ENCODE data around the gene GASK1A.
"Not testable (repeated sequence)": the region's sequence is repeated elsewhere in the genome, so short reads cannot be mapped to it uniquely, and the experiment has no call there.

GASK1A gene

GRCh38 chr3:43032646-43033628 is 53.8 kb downstream of the GASK1A start:
- no peak for DNase-seq (ENCODE audit: low read depth)

DNA sequence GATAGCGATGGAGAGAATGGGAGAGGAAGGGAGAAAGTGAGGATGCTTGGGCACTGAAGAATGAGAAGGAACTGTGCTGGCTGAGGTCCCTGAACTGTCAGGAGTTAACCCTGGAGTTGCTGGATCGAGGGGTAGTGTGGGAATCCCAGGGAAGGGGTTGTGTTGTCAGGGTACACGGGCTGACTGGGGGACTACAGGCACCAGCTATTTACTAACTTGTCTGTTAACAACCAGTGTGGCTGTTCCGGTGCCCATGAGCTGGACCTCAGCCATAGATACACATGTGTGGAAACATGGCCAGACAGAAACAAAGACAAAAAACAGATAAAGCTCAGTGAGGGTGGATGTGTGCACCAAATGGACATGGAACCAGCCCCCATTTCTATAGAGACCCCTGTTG is 55.1 kb downstream of the GASK1A start:
- no peak for DNase-seq (ENCODE audit: low read depth)

DNA sequence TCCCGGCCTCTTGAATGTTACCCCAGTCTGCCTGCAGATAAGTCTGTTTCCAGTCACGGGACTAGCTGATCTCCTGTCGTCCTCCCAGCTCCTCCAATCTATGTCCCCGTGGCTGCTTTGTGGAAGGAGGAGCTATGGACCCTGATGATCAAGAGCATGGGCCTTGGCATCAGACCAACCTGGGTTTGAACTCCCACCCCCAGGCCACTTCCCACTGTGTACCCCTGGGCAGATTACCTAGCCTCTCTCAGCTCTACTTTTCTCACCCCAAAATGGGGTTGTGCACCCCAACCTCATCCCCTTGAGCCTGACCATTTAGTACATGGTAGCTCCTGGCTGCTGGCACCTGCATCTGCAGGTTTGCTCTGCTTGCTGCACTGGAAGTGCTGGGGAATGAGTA is 55.8 kb downstream of the GASK1A start:
- DNase-seq (ENCODE audit: low read depth), result no peak

DNA sequence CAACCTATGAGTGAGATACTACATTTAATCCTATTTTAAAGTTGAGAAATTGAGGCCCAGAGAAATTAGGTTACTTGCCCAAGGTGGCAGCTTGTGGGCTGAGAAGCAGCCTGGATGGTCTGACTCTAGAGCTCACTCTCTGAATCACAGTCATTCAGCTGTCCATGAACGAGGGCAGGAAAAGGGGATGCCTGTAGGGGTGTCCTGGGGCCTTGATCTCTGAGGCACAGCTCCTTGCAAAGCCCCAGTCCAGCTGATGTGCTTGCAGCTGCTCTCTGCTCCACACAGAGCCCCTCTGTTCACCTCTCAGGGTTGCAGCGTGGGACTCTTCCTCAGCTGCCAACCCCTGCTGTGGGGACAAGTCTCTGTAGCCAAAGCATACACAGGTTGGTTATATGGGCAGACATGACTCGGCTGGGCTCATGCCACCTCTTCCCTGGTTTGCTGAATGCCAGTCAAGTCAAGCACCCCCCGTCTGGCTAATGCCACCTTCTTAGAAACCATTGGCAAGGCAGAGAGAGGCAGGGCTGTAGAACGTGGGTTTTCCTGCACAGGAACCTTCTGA is 56.8 kb downstream of the GASK1A start:
- no peak for DNase-seq (ENCODE audit: low read depth)

DNA sequence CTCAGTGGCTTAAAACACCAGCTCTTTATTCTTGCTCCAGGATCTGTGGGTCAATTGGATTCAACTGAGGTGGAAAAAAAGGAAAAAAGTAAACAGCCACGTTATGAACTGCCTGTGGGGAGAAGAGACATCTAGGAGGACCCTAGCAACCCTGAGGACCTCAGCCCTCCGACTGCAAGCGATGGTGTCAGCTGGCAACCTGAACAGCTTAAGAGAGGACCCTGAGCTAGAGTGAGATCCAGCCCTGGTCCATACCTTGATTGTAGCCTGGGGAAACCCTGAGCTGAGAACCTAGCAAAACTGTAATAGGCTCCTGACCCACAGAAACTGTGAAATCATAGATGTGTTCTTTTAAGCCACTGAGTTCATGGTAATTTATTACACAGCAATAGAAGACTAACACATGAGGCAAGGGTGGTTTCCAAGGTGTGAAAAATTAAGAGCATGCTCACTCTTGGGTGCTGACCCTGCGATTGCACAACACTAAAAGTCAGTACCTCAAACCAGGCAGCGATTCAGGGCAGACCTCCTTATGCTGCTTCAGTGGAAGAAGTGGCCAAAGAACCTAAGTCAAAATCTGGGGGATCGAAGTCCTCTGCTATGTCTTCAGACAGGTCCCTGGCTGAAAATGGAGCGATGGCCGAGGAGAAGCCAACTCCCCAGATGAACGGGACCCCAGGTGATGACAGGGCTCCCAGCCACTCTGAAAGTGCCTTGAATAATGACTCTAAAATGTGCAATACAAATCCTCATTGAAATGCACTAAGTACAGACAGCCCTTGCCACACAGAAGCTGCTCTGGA is 57.7 kb downstream of the GASK1A start:
- no peak for DNase-seq (ENCODE audit: low read depth)

GRCh38 chr3:43038010-43038409 is 58.9 kb downstream of the GASK1A start:
- DNase-seq (ENCODE audit: low read depth), result no peak

GRCh38 chr3:43041517-43041916 is 62.4 kb downstream of the GASK1A start:
- DNase-seq (ENCODE audit: low read depth), result no peak

DNA sequence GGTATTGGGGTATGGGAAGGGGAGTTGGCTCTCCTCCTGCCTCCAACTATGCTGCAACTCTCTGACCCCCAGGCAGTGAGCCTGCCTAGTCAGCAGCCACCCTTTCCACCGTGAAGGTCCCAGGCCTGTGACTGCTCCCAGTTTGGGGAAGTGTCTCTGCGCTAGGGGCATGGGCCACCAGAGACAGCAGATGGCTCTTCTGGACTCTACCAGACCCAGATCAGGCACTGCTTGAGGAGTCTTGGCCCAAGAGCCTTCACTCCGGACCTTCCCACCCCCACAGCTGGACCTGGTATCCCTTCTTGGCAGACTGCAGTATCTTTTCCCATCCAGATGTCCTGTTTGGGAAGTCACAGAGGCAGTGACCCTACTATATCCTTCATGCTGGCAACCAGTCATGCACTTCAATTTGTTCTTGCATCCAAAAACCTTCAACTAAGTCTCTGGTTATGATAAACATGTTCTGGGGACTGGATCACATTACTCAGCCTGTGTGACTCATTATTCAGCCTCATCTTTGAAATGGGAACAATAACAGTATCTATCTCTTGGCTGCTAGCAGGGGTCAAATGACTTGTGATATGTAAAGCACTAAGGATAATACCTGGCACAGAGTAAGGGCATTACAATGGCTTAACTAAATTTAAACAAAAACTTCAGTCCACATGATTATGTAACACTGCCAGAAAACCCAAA is 64.1 kb downstream of the GASK1A start:
- no peak for DNase-seq (ENCODE audit: low read depth)

GRCh38 chr3:43043793-43044192 is 64.7 kb downstream of the GASK1A start:
- DNase-seq (ENCODE audit: low read depth), result no peak

GRCh38 chr3:43045079-43045478 is 66.0 kb downstream of the GASK1A start:
- not testable (repeated sequence) for DNase-seq (ENCODE audit: low read depth)

DNA sequence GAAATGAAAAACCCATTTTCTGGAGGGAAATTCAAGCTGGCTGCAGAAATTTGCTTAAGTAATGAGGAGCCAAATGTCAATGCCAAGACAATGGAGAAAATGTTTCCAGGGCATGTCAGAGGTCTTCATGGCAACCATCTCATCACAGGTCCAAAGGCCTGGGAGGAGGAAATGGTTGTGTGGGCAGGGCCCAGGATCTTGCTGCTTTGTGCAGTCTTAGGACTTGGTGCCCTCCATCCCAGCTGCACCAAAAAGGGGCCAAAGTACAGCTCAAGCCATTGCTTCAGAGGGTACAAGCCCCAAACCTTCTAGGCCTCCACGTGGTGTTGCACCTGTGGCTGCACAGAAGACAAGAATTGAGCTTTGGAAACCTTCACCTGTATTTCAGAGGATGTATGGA is 67.5 kb downstream of the GASK1A start:
- no peak for DNase-seq (ENCODE audit: low read depth)

- no peak for DNase-seq (ENCODE audit: low read depth)
Observed at GRCh38 chr3:43048470-43048869, 69.4 kb downstream of the GASK1A start.

GRCh38 chr3:43053291-43053690 is 74.2 kb downstream of the GASK1A start:
- DNase-seq (ENCODE audit: low read depth), result no peak

DNA sequence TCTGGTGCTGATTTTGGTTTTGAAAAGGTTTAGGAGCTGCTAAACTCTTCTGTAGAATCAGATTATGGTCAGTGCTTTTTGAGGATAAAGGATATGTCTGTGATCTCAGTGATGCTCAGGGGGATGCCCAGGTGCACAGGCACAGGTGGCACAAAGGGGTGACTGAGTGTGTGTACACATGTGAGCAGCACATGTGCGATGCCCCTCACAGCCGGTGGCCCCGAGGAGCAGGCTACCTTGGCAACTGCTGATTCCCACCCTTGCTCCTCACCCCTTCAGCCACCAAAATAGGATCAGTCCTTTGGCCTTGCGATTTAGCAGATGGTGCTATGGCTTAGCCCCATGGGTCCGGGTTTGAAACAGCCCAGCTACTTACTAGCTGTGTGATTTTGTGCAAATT is 75.6 kb downstream of the GASK1A start:
- DNase-seq (ENCODE audit: low read depth), result no peak

GRCh38 chr3:43055393-43055792 is 76.3 kb downstream of the GASK1A start:
- DNase-seq (ENCODE audit: low read depth), result no peak

DNA sequence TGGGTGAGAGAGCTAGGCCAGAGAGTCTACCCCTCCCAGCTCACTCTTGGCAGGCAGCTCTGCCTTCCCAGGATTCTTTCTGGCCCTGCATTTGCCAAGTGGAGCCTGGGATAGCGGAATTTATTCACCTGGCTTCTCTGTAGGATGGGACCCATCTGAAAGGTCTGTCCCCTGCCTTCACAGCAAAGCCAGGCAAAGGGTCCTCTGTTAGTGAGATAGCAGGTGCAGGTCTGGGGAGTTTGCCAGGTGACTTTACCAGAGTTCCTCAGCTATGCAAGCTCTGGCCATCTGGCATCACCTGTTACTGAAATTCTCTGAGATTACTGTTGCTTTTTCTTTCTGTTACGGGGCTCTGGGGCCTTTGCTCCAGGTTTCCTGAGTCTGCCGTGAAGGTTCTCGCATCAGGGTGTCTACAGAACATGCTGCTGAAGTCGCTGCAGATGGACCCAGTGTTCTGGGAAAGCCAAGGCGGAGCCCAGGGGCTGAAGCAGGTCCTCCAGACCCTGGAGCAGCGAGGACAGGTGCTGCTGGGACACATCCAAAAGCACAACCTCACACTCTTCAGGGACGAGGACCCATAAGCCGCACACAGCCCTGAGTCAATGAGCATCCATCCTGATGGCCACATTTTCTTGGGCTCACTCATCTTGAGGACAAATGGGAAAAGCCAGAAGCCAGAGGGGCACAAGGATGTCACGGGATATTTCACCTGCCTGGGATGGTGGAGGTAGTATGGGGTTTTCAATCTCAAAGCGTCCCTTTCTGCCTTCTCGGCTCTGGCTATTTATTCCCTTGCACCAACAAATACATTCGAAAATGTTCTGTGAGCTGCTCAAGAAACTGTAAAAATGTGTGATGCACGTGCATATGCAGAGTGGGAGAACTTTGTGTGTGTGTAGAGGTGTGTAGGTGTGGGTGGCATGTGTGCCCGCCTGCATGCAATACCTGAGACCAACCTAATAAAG is 77.0 kb downstream of the GASK1A start:
- no peak for DNase-seq (ENCODE audit: low read depth)

GRCh38 chr3:43059456-43059855 is 80.3 kb downstream of the GASK1A start:
- DNase-seq (ENCODE audit: low read depth), result no peak

DNA sequence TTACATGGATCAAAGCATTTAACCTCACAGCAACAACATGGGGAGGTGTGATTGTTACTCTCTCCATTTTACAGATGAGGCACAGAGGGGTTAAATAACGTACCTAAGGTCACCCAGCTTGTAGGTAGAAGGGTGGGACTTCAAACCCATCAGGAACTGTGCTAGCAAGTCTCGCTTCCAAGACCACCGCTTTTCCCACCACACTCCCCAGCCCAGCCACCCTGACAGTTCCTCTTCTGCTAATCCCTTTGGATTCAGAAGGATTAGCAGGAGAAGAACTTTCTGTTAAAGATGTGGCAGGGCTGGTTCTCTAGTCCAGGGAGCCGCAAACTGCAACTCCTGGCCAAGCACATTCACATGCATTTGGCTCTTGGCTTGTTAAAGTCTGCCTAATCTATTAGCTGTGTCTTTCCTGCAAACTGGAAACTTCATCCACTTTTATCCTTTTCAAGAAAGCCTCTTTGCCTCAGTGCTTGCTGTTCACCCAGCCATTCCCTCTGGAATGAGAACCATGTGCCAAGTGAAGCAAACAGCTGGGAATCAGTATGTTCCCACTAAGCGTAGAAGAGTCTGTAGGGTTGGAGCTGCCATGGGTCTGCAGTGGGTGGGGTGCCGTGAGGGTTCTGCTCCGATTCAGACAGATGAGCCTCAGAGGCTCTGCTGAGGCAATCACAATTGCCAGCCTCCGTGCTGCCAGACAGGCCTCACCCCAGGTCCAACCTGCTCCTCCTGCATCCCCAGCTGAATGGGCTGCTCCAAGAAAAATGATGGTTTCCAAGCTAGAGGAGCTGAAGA is 82.2 kb downstream of the GASK1A start:
- no peak for DNase-seq (ENCODE audit: low read depth)

DNA sequence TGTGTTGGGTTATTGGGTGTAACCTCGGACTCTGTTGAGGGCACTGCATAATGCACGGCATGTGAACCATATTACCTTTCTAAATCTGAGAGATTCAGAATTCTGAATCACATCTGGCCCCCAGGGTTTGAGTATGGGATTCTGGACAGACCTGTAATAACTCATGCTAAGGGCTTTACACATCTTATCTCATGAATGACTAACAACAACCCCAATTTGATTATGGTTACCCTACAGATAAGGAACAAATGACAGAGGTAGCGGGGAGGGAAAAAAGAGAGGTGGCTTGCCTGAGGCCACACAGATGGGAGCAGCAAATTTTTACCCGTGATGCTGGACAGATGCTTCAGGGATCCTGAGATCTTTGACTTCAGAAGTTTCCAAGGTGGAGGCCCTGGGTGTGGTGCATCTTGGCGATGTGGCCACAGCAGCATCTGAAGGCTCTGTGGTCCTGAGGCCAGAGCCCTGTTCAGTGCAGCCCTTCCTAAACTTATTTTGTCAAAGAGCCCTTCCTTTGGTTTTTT is 83.0 kb downstream of the GASK1A start:
- DNase-seq (ENCODE audit: low read depth), result no peak

DNA sequence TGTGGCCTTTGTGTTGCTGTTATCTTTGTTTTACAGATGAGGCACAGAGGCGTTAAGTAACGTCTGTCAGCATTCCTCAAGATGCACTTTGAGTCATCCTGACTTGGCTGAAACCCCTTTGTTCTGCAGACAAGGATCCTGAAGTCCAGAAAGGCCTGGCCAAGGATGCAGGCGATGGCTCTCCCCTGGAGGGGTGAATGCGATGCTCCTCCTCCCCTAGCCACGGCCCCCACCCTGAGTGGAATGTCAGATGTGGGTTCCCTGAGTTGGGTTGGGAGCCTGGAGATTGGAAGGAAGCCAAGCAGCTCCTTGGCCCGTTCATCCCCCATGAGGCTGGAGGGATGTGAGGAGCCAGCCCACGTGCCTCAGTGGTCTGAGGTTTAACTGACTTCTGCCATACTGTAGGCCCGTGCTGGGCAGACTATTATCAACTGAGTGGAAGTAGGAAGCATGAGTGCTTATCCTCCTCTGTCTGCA is 83.5 kb downstream of the GASK1A start:
- no peak for DNase-seq (ENCODE audit: low read depth)

Data from GM04504 (cell line).